ENCODE data around the gene OXTR. TPM values are rescaled to one million over a fixed set of nuclear protein-coding genes. Genes with fewer than 3 reads are reported as not detected.
A peak's percentile ranks its signal among the peaks of the same experiment; 100 is the strongest.

OXTR gene
- total RNA-seq, 1 experiment from 2014 or later = 0.03 TPM

DNA sequence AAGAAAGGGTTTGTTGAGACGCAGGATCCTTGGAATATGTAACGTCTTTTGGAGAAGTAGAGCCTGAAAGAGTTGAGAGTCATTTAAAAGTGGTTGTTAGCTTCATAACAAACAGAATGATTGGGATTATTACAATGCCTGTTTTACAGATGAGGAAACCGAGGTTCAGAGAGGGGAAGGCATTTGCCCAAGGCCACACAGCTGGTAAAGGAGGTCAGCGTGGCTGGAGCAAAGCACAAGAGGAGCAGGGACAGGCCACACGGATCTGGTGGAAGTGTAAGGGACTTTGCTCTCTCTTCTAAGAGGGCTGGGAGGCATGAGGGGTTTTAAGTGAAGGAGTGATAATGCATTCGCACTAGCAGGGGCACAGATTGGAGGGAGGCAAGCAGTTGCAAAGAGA is 6.2 kb upstream of the OXTR start:
- no peaks in the 10 kb centered on the region for H3K36me3 ChIP-seq
- H3K9me3 ChIP-seq = no peaks in the 10 kb centered on the region
- H3K4me3 ChIP-seq = no peak overlapping the region
- H3K27me3 ChIP-seq = no peaks in the 10 kb centered on the region
- no peak for DNase-seq

DNA sequence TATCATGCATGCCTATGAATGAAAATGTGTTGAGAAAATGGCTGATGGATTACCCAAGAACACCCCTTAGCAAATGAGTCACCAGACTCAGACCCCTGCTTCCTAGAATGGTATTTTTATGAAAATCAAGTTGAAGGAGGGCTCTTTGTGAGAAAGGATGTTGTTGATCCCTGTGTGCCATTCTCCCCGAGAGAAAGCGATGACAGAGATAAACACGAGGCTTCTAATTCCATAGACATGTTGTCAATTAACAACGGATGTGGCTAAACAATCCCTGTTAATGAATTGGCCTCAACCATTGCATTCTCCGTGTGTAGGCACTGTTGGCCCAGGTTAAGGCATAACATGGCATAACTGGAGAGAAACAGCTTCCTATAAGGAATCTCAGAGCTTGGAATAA is 5.8 kb upstream of the OXTR start:
- no peaks in the 10 kb centered on the region for H3K27me3 ChIP-seq
- no peak for DNase-seq
- H3K9me3 ChIP-seq = no peaks in the 10 kb centered on the region
- no peaks in the 10 kb centered on the region for H3K36me3 ChIP-seq
- no peak overlapping the region for H3K4me3 ChIP-seq

DNA sequence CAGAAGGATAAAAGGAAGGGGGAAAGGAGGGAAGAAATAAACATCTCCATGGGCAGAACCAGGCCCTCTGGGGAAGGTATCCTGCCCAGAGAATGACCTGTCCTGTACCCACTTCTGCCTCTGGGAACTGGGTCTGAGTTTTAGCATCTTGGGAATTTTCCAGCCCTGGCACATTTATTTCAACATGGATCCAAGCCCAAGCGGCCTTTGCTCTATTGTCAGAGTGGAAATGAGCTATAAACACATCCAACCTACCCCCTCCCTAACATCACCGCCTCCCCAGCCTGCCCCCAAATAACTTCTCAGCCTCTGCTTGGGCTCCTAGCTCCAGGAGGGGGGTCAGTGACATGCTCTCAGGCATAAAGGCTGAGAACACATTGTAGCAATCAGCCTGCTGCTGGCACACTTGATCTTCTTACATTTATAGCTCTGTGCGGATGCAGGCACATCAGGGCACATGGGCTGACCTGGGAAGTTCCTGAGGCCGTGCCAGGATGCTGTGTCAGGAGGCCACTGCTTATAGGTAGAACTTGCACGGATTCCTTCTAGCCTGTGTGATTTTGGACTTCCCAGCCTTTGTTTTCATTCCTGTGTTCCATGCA is 4.6 kb upstream of the OXTR start:
- Histone ChIP-seq H3K4me3 (no peak overlapping the region), H3K9me3 (no peaks in the 10 kb centered on the region), H3K36me3 (no peaks in the 10 kb centered on the region), H3K27me3 (no peaks in the 10 kb centered on the region)
- DNase-seq = no peak

DNA sequence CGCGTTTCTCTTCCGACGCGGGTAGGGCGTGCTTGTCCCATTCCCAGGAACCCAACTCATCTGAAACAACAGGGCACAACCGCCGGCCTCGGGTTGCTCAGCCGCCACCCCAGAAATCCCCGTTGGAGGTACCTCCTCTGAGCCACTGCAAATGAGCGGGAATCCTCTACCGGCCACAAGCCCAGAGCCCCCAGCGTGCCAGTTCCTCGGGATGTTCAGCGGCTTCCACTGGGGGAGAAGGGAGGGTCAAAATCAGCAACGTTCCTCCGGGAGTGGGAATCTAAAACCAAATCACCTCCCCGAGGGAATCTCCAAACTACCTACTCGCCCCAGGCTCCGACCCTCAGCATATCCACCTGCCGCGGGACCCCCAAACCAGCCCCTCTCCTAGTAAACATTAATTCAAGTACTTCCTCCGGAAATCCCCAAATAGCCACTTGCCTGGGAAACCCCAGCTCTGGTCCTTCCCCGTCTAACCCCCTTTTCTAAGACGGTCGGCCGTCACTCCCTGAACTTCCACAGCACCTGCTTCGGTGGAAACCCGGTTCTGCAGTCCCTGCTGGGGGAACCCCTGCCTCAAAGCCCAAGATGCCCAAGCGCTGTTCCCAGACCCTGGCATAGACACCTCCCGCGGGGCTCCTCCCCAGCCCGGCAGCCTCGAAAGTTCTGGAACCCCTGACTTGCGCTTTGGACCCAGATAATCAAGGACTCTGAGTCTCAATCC is 887 bp downstream of the OXTR start:
- no peaks in the 10 kb centered on the region for H3K36me3 ChIP-seq
- H3K27me3 ChIP-seq = no peaks in the 10 kb centered on the region
- no peak overlapping the region for H3K4me3 ChIP-seq
- no peak for DNase-seq
- no peaks in the 10 kb centered on the region for H3K9me3 ChIP-seq

DNA sequence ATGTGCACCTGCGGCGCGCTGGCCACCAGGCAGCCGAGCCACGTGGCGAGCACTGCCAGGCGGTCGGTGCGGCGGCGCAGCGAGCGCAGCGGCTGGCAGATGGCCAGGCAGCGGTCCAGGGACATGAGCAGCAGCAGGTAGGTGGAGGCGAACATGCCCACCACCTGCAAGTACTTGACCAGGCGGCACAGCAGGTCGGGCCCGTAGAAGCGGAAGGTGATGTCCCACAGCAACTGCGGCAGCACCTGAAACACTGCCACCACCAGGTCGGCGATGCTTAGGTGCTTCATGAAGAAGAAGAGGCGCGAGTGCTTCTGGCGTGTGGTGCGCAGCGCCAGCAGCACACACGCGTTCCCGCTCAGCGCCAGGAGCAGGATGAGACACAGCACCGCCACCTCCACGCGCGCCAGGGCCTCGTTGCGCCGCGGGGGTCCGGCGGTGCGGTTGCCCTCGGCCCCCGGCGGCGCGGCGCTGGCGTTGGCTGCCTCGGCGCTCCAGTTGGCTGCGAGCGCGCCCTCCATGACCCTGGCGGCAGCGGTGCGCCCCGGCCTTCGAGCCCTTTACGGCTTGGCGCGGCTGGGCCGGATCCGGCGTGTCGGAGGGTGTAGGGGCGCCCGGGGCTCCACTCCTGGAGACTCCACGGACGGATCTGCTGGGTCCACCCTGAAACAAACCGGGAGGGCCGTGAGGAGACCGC is 1.6 kb downstream of the OXTR start:
- no peak overlapping the region for H3K4me3 ChIP-seq
- DNase-seq = no peak

DNA sequence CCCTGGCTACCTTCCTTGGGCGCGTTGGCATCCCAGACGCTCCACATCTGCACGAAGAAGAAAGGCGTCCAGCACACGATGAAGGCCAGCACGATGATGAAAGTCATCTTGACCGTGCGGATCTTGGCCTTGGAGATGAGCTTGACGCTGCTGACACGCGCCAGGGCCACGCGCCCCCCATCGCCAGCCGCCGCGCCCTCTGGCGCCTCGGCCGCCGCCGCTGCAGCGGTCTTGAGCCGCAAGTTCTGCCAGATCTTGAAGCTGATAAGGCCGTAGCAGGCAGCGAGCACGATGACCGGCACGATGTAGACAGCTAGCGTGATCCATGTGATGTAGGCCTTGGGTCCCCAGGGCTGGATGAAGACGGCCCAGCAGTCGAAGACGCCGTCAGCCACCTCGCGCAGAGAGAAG is 2.2 kb downstream of the OXTR start:
- H3K4me3 ChIP-seq = no peak overlapping the region
- H3K36me3 ChIP-seq = no peaks in the 10 kb centered on the region
- H3K9me3 ChIP-seq = no peaks in the 10 kb centered on the region
- no peak for DNase-seq
- no peaks in the 10 kb centered on the region for H3K27me3 ChIP-seq

More for the DNA sequence above, 1.6 kb downstream of the OXTR start:
- H3K36me3 ChIP-seq = no peaks in the 10 kb centered on the region
- no peaks in the 10 kb centered on the region for H3K9me3 ChIP-seq
- no peaks in the 10 kb centered on the region for H3K27me3 ChIP-seq

DNA sequence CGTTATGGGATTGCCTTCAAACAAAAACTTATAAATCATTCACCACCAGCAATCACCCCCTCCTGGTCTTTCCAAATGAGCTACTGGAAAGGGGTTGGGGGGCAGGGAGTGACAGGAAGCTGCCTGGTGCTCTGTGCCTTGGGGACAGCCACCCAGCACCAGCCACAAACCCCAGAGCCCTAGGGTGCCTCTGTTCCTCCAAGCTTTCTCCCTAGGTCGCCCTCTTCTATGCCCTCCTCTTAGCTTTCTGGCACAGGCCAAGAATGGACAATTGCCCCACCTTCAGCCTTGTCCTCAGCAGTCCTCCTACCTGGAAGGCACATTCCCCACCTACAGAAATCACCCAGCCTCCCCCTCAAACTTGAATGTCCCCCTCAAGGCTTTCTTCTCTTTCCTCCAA is 3.3 kb downstream of the OXTR start:
- no peak for DNase-seq
- no peak overlapping the region for H3K4me3 ChIP-seq
- H3K9me3 ChIP-seq = no peaks in the 10 kb centered on the region
- H3K27me3 ChIP-seq = no peaks in the 10 kb centered on the region
- no peaks in the 10 kb centered on the region for H3K36me3 ChIP-seq

DNA sequence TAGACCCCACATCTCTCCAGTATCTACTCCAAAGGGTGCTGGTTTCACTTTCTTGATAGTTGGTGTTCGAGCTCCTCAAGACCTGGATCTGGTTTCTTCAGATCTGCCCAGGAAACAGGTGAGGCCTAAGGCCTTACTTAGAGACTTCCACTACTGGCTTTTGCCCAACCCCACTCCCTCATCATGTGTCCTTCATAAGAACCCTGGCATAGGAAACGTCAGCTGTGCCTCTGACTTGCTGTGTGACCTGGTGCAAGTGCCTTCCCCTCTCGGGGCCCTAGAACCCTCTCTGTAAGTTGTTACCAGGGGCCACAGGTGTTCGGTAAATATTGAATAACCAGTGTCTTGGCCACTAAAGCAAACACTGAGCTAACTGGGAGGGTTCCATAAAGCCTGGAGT is 3.9 kb downstream of the OXTR start:
- no peak overlapping the region for H3K4me3 ChIP-seq
- no peaks in the 10 kb centered on the region for H3K27me3 ChIP-seq
- no peaks in the 10 kb centered on the region for H3K36me3 ChIP-seq
- DNase-seq = no peak
- H3K9me3 ChIP-seq = no peaks in the 10 kb centered on the region

DNA sequence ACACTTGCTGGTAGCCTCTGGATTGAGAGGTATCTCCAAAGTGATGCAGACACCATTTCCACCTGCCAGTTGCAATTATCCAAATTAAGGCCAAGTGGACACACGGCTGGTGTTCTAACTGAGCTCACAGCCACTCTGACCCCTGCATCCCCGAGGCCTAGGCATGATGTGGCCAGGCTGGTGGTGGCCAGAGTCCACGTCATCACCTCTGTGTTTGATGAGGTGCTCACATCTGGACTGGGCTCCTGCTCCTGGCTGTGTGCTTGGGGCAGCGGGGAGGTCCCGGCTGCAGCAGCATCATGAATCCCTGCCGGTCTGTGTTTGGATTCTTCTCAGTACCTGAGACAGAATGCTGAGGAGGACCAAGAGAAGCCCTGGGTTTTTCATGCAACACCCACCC is 4.9 kb downstream of the OXTR start:
- no peaks in the 10 kb centered on the region for H3K9me3 ChIP-seq
- no peak overlapping the region for H3K4me3 ChIP-seq
- H3K36me3 ChIP-seq = no peaks in the 10 kb centered on the region
- no peaks in the 10 kb centered on the region for H3K27me3 ChIP-seq
- no peak for DNase-seq

DNA sequence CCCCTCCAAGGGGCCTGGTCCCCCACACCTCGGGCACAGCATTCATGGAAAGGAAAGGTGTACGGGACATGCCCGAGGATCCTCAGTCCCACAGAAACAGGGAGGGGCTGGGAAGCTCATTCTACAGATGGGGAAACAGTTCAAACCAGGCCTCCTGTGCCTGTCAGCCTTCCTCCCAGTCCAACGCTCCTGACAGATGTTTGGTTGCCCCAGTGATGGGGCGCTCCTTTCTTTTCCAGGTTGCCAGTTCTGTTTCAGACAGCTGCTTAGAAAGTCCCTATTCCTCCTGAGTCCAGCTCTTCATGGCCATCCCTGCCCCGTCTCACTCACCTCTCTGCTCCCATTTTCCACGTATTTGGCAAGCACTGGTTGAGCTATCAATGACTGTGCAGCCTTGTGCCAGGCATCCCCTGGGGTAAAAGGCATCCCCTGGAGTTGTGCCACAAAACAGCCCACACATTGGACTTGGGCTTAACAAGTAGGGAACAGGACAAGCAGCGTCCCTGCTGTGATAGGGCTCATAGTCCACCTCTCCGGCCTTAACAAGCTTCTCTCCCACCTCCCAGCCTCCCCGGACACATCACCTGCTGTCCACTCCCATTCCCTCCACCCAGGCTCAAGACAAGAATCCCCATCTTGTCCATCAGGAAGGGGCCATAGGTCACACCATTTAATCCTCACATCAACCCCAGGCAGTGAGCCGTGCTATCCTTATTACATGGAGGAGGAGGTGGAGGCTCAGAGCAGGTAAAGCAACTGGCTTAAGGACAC is 6.6 kb downstream of the OXTR start:
- no peaks in the 10 kb centered on the region for H3K36me3 ChIP-seq
- no peaks in the 10 kb centered on the region for H3K9me3 ChIP-seq
- H3K4me3 ChIP-seq = no peak overlapping the region
- H3K27me3 ChIP-seq = no peaks in the 10 kb centered on the region
- DNase-seq = peak; percentile 12

DNA sequence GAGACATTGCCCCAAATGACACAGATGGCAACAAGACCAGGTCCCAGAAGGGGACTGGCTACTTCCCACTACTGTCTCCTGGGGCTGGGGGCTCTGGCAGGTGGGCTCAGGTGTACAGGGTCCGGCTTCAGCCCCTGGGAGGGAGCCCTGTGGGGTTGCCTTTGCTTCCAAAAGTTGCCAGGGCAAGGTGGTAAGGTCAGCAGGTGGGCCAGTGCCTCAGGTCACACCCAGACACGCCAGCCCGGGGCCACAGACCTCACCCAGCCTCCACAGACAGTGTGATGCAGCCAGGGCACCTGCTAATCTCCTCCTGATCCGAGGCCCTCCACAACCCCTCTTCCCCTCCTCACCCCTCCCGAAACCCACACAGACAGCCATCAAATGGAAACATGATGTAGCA is 7.5 kb downstream of the OXTR start:
- Histone ChIP-seq H3K4me3 (no peak overlapping the region), H3K27me3 (no peaks in the 10 kb centered on the region), H3K36me3 (no peaks in the 10 kb centered on the region), H3K9me3 (no peaks in the 10 kb centered on the region)
- DNase-seq = no peak

DNA sequence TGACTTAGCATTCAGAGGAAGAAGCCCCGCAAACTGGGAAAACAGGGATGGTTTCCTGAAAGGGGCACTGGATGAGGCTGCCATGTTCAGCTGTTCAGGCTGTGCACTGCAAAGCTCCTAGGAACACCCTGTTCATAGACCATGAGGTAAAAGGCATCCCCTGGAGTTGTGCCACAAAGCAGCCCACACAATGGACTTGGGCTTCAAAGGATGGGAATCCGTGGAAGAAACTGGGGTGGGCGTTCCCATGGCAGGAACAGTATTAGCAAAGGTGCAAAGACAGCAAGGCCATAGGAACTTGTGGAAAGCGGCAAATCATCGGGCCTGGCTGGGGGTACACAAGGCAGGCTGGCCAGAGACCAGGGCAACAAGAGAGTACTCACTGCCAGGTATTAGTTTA is 8.9 kb downstream of the OXTR start:
- no peak overlapping the region for H3K4me3 ChIP-seq
- H3K9me3 ChIP-seq = no peaks in the 10 kb centered on the region
- DNase-seq = no peak
- no peaks in the 10 kb centered on the region for H3K27me3 ChIP-seq
- H3K36me3 ChIP-seq = no peaks in the 10 kb centered on the region

DNA sequence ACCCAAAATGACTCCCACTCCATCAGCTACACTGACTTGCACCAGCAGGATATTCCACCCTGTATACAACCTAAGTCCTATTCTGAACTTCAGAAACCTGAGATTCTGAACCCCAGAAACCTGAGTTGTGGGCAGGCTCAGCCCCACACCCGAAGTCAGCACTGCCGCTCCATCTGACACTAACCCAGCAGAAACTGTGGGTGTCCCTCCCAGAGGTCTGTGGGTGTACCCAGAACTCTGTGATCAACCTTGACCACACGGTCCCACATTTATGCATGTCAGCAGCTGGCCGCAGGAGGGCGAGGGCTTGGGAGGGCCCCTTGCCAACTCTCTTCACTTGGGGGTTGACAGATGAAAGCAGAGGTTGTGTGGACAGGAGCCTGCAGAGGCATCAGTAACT is 9.3 kb downstream of the OXTR start:
- Histone ChIP-seq H3K9me3 (no peaks in the 10 kb centered on the region), H3K27me3 (no peaks in the 10 kb centered on the region), H3K36me3 (no peaks in the 10 kb centered on the region), H3K4me3 (no peak overlapping the region)
- no peak for DNase-seq

DNA sequence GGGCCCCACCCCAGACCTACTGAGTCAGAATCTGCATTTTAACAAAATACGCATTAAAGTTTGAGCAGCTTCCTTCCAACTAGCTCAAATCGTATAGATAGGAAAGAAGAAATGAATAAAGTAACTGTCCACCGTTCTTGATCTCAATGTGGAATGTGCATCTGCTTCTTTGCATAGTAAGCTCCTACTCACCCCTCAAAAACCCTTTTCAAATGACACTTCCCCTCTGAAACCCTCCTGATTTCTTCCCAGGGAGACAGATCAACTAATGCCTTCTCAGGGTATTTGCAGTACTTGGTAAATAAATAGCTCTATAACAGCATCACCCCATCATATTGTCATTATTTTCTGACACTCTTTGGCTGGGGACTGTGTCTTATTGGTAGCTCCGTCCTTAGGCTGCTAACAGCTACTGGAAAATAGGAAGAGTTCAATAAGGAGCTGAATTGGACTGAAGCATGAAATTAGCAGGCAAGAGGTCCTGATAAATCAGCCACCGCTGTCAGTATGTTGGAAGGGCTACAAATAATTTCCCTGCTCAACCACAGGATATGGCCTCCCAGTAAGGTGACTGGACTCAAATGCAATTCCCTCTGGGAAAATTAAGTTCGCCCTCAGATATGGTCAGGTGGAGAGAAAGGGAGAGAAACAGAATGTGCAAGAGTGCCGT is 10.2 kb downstream of the OXTR start:
- no peaks in the 10 kb centered on the region for H3K27me3 ChIP-seq
- no peak for DNase-seq
- H3K4me3 ChIP-seq = no peak overlapping the region
- H3K36me3 ChIP-seq = no peaks in the 10 kb centered on the region
- H3K9me3 ChIP-seq = no peaks in the 10 kb centered on the region

DNA sequence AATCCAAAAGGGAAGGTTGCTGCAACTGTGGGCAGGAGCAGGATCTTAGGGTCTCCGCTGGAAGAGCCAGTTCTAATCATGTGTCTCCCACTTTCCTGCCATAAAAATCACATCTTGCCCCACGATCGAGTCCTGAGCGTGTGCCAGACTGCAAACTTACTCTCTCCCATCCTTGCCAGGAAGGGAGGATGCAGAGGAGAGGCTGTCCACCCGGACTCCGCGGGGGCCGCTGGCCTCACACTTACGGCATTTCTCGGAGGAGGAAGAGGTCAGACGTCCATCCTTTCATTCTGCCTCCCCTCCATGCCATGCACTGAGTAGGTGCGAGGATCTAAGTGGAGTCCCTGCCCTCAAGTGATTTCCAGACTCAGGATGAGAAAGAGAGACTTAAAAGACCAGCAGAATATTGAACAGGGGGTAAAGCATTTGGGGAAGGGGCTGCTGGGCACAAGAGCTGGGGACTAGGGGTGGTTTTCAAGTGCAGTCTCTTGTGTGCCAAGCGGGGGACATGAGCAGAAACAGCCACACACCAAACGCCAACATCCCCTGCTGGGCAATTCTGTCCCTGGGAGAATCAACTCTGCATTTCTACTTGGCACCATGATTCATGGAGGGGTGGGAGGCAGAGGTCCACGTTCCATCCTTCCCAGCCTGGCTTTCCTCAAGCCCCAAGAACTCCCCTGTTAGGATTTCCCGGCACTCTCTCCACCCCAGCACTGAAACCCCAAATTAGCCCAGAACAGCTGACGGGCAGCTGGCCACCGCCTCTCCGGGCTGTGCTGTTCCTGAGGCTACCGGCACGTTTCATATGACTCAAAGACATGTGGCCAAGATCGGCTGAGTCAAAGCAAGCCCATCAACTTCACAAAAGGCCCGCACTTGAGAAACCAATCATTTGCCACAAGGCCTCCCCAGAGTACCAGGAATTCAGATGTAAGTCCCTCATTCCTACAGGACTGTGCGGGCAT is 11.6 kb downstream of the OXTR start:
- Histone ChIP-seq H3K4me3 (no peak overlapping the region), H3K9me3 (no peaks in the 10 kb centered on the region), H3K27me3 (no peaks in the 10 kb centered on the region), H3K36me3 (no peaks in the 10 kb centered on the region)
- DNase-seq = peak; percentile 58

DNA sequence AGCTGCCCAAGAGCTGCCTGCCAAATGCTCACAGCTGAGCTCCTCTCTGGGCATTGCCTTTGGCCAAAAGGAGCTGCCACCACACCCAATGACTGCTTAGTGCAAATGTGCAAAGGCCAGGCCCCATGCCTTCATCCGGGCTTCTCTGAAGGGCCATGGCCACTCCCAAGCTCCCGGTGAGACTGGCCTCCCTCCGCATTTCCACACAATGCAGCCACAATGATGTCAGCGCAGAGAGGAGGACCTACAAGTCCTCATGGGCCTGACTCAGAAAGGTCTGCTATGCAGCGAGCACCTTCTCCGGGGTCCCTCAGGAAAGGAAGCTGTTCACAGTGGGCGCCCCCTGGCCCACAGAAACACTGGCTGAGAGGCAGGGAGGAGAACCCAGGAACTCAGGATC is 12.7 kb downstream of the OXTR start:
- no peaks in the 10 kb centered on the region for H3K27me3 ChIP-seq
- DNase-seq = no peak
- H3K36me3 ChIP-seq = no peaks in the 10 kb centered on the region
- no peaks in the 10 kb centered on the region for H3K9me3 ChIP-seq
- H3K4me3 ChIP-seq = no peak overlapping the region
